Muscle layer of colon (tissue), 2 donors: Measurements from ENCODE around the gene DTD2.
"Not testable (repeated sequence)": the region's sequence is repeated elsewhere in the genome, so short reads cannot be mapped to it uniquely, and the experiment has no call there.

ENCODE experiments used
- H3K27ac ChIP-seq: one replicate; pipeline ENCODE4 v1.7.0; 2013; ENCODE audit warnings: low read depth, mild to moderate bottlenecking, low read length, moderate library complexity
- H3K27me3 ChIP-seq, 2 donors: one replicate each; pipeline ENCODE4 v1.7.0; 2013; ENCODE audit warnings: low read length in 2 of 2, mild to moderate bottlenecking in 2 of 2; ENCODE audit not compliant: insufficient read depth in 2 of 2, control insufficient read depth in 1 of 2
- H3K36me3 ChIP-seq: one replicate; pipeline ENCODE4 v1.7.0; 2013; ENCODE audit warnings: mild to moderate bottlenecking, low read length; ENCODE audit not compliant: insufficient read depth
- H3K4me1 ChIP-seq: one replicate; pipeline ENCODE4 v1.7.0; 2013; ENCODE audit warnings: mild to moderate bottlenecking, low read length; ENCODE audit not compliant: insufficient read depth
- H3K4me3 ChIP-seq, 2 donors: one replicate each; pipeline ENCODE4 v1.7.0; 2013; ENCODE audit warnings: low read length in 2 of 2, low read depth in 1 of 2, mild to moderate bottlenecking in 1 of 2, moderate library complexity in 1 of 2
- H3K9ac ChIP-seq: one replicate; pipeline ENCODE4 v1.7.0; 2013; ENCODE audit warnings: low read length
- H3K9me3 ChIP-seq: one replicate; pipeline ENCODE4 v1.7.0; 2013; ENCODE audit warnings: mild to moderate bottlenecking, low read length
- donor health status: abdominal sarcoma.
- donor health status: Adenocarcinoma of cecum.

Gene DTD2

GRCh38 chr14:31476131-31476866 lies 19.0 kb upstream of the DTD2 start:
- no peaks in the 10 kb centered on the region for H3K9me3 ChIP-seq
- H3K9ac ChIP-seq: no peak overlapping the region
- H3K36me3 ChIP-seq: no peaks in the 10 kb centered on the region
- H3K27ac ChIP-seq: no peak overlapping the region
- H3K27me3 ChIP-seq: no peaks in the 10 kb centered on the region
- H3K4me3 ChIP-seq: no peak overlapping the region
- H3K4me1 ChIP-seq: no peaks in the 10 kb centered on the region

- H3K4me3 ChIP-seq: no peak overlapping the region
- H3K9me3 ChIP-seq: no peaks in the 10 kb centered on the region
- H3K27me3 ChIP-seq: no peaks in the 10 kb centered on the region
- no peak overlapping the region for H3K9ac ChIP-seq
- no peak overlapping the region for H3K27ac ChIP-seq
- peaks cover 11% of the 10 kb centered on the region for H3K4me1 ChIP-seq
- no peaks in the 10 kb centered on the region for H3K36me3 ChIP-seq
Measured at GRCh38 chr14:31466554-31466953, 9.2 kb upstream of the DTD2 start.

- no peaks in the 10 kb centered on the region for H3K36me3 ChIP-seq
- no peaks in the 10 kb centered on the region for H3K9me3 ChIP-seq
- H3K4me1 ChIP-seq: peaks cover 11% of the 10 kb centered on the region
- H3K27ac ChIP-seq: no peak overlapping the region
- H3K9ac ChIP-seq: no peak overlapping the region
- H3K4me3 ChIP-seq: no peak overlapping the region
- H3K27me3 ChIP-seq: no peaks in the 10 kb centered on the region
Measured at GRCh38 chr14:31465111-31465510, 7.8 kb upstream of the DTD2 start.

GRCh38 chr14:31462450-31462849 lies 5.1 kb upstream of the DTD2 start:
- not testable (repeated sequence) for H3K27ac ChIP-seq, H3K4me3 ChIP-seq, H3K27me3 ChIP-seq, H3K36me3 ChIP-seq, H3K9me3 ChIP-seq, H3K9ac ChIP-seq
- H3K4me1 ChIP-seq: peaks cover 14% of the 10 kb centered on the region

- Histone ChIP-seq H3K4me3 (no peak overlapping the region), H3K9me3 (no peaks in the 10 kb centered on the region), H3K36me3 (no peaks in the 10 kb centered on the region), H3K4me1 (peaks cover 14% of the 10 kb centered on the region), H3K9ac (no peak overlapping the region), H3K27me3 (no peaks in the 10 kb centered on the region), H3K27ac (no peak overlapping the region)
Measured at GRCh38 chr14:31461545-31461944, 4.2 kb upstream of the DTD2 start.

GRCh38 chr14:31457665-31458659 lies 656 bp upstream of the DTD2 start:
- Histone ChIP-seq H3K4me1 (peaks cover 8% of the 10 kb centered on the region), H3K27me3 (no peaks in the 10 kb centered on the region), H3K27ac (peak overlapping the region; percentile 36), H3K36me3 (peaks cover 1% of the 10 kb centered on the region), H3K4me3 (peak overlapping the region; percentile 28 to 99), H3K9me3 (no peaks in the 10 kb centered on the region), H3K9ac (no peak overlapping the region)

- Histone ChIP-seq H3K9ac (no peak overlapping the region), H3K27ac (no peak overlapping the region), H3K27me3 (no peaks in the 10 kb centered on the region), H3K4me1 (peaks cover 5% of the 10 kb centered on the region), H3K36me3 (peaks cover 17% of the 10 kb centered on the region), H3K4me3 (no peak overlapping the region), H3K9me3 (no peaks in the 10 kb centered on the region)
Measured at GRCh38 chr14:31449971-31450610, 7.2 kb downstream of the DTD2 start.

GRCh38 chr14:31449136-31449535 lies 8.2 kb downstream of the DTD2 start:
- no peak overlapping the region for H3K27ac ChIP-seq
- H3K9me3 ChIP-seq: no peaks in the 10 kb centered on the region
- H3K27me3 ChIP-seq: no peaks in the 10 kb centered on the region
- no peak overlapping the region for H3K4me3 ChIP-seq
- peaks cover 17% of the 10 kb centered on the region for H3K36me3 ChIP-seq
- no peak overlapping the region for H3K9ac ChIP-seq
- peaks cover 3% of the 10 kb centered on the region for H3K4me1 ChIP-seq

GRCh38 chr14:31445703-31446102 lies 11.6 kb downstream of the DTD2 start:
- Histone ChIP-seq H3K27ac (no peak overlapping the region), H3K9me3 (no peaks in the 10 kb centered on the region), H3K4me3 (no peak overlapping the region), H3K36me3 (peaks cover 5% of the 10 kb centered on the region), H3K9ac (no peak overlapping the region), H3K4me1 (no peaks in the 10 kb centered on the region), H3K27me3 (no peaks in the 10 kb centered on the region)

- H3K36me3 ChIP-seq: peaks cover 5% of the 10 kb centered on the region
Measured at GRCh38 chr14:31442284-31442683, 15.0 kb downstream of the DTD2 start.

More at GRCh38 chr14:31442284-31442683, 15.0 kb downstream of the DTD2 start:
- Histone ChIP-seq H3K4me1 (no peaks in the 10 kb centered on the region), H3K27ac (no peak overlapping the region), H3K9me3 (no peaks in the 10 kb centered on the region), H3K9ac (no peak overlapping the region), H3K27me3 (no peaks in the 10 kb centered on the region), H3K4me3 (no peak overlapping the region)
